ENCODE data around the gene LMNTD2.

- TF ChIP-seq CTCF (IDR thresholded peaks at IDR 0.05) (no peak), EZH2 (IDR thresholded peaks at IDR 0.05) (no peak)
Observed at GRCh38 chr11:526192-526591, 34.3 kb downstream of the LMNTD2 start.

All from neural progenitor cell (in vitro differentiated cells).